ENCODE results near the gene CCL1.
"Not testable (repeated sequence)": the region's sequence is repeated elsewhere in the genome, so short reads cannot be mapped to it uniquely, and the experiment has no call there.

Gene CCL1

DNA sequence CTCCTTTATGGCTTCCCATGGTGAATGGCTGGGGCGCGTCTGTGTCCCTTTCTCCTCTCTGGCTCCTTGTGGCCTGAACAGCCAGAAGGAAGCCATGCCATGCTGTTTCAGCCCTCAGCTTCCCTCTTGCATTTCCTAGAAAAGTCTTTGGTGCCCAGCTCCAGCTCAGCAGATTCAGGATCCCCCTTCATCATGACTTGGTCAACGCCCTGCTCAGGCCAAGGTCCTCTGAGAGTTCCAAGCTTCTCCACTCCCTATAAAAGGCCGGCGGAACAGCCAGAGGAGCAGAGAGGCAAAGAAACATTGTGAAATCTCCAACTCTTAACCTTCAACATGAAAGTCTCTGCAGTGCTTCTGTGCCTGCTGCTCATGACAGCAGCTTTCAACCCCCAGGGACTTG lies 6.8 kb downstream of the CCL1 start, which contains the start of gene CCL13:
CCL13 (plus strand) TSS at position 287 of the 400 bp plus-strand sequence; CDS start at position 334, 47 bp downstream.
- H3K9me3 Mint-ChIP-seq = peaks cover 5% of the 10 kb centered on the region
- H3K27me3 Mint-ChIP-seq = peaks cover 11% of the 10 kb centered on the region
- H3K4me3 Mint-ChIP-seq = no peak within 1 kb of the TSS
- no peaks in the 10 kb centered on the region for H3K4me1 Mint-ChIP-seq
- ATAC-seq = no peak
- no peak within 1 kb of the TSS for H3K27ac Mint-ChIP-seq
- H3K36me3 Mint-ChIP-seq = peaks cover 5% of the 10 kb centered on the region

DNA sequence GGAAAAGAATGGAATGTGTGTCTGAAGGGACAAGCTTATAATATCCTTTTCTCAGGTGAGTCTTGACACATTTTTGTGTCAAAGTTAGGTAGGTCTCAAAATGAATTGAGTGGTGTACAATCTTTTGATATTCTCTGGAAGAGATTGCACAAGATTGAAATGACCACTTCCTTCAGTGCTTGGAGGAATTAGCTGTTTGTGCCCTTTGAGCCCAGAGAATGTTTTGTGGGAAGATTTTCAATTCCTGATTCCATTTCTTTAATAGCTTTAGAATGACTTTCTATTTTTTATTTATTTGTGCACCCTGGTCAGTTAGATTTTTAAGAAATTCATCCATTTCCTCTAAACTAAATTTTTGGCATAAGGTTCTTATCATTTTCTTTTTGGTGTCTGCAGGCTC lies 8.4 kb downstream of the CCL1 start:
- Mint-ChIP-seq H3K36me3 (peaks cover 5% of the 10 kb centered on the region), H3K27me3 (peaks cover 13% of the 10 kb centered on the region), H3K27ac (no peak overlapping the region), H3K4me1 (no peaks in the 10 kb centered on the region), H3K9me3 (peaks cover 5% of the 10 kb centered on the region), H3K4me3 (no peak overlapping the region)
- no peak for ATAC-seq

DNA sequence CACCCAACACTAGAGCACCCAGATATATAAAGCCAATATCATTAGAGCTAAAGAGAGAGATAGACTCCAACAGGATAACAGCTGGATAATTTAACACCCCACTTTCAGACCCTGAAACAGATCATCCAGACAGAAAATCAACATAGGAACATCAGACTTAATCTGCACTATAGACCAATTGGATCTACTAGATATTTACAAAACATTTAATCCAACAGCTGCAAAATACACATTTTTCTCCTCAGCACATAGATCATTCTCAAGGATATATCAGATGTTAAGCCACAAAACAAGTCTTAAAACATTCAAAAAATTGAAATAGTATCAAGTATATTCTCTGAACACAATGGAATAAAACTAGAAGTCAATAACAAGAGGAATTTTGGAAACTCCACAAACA lies 10.8 kb downstream of the CCL1 start:
- Mint-ChIP-seq H3K36me3 (peaks cover 5% of the 10 kb centered on the region), H3K9me3 (peaks cover 5% of the 10 kb centered on the region), H3K27me3 (peaks cover 13% of the 10 kb centered on the region), H3K4me3 (no peak overlapping the region), H3K27ac (no peak overlapping the region), H3K4me1 (no peaks in the 10 kb centered on the region)
- no peak for ATAC-seq

DNA sequence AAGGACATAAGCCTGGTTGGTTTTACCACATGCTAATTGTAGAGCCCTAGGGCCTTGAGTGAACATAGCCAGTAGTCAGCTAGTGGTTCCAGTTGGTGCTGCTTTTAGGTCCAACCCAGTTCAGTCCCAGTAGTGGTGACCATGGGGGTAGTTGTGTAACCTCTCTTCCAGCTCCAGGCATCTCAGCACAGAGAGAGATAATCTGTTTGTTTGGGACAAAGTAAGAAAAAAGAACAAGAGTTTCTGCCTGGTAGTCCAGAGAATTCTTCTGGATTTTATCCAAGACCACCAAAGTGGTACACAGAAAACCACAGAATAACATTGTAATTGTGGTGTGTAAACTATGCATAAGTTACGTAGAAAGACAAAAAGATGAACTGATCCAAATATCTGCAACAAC lies 11.9 kb downstream of the CCL1 start:
- peaks cover 5% of the 10 kb centered on the region for H3K36me3 Mint-ChIP-seq
- no peak overlapping the region for H3K27ac Mint-ChIP-seq
- H3K27me3 Mint-ChIP-seq = peaks cover 23% of the 10 kb centered on the region
- no peaks in the 10 kb centered on the region for H3K4me1 Mint-ChIP-seq
- no peak for ATAC-seq
- H3K9me3 Mint-ChIP-seq = peaks cover 5% of the 10 kb centered on the region
- no peak overlapping the region for H3K4me3 Mint-ChIP-seq

DNA sequence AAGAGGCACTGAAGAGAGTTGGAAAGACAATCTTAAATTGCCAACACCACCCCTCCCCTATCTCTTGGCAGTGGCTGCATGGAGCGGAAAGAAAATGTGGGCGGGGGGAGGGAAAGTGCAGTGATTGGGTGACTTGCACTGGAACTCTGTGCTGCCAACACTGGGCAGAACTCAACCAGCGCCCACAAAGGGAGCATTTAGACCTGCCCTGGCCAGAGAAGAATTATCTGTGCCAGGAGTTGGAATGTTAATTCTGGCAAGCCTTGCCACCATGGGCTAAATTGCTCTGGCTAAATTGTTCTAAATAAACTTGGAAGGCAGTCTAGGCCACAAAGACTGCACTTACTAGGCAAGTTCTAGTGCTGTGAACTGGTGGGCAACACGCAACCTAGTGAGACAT lies 13.3 kb downstream of the CCL1 start:
- peaks cover 5% of the 10 kb centered on the region for H3K9me3 Mint-ChIP-seq
- no peak overlapping the region for H3K27ac Mint-ChIP-seq
- no peak for ATAC-seq
- H3K4me1 Mint-ChIP-seq = no peaks in the 10 kb centered on the region
- H3K36me3 Mint-ChIP-seq = peaks cover 5% of the 10 kb centered on the region
- H3K4me3 Mint-ChIP-seq = no peak overlapping the region
- H3K27me3 Mint-ChIP-seq = peaks cover 30% of the 10 kb centered on the region

DNA sequence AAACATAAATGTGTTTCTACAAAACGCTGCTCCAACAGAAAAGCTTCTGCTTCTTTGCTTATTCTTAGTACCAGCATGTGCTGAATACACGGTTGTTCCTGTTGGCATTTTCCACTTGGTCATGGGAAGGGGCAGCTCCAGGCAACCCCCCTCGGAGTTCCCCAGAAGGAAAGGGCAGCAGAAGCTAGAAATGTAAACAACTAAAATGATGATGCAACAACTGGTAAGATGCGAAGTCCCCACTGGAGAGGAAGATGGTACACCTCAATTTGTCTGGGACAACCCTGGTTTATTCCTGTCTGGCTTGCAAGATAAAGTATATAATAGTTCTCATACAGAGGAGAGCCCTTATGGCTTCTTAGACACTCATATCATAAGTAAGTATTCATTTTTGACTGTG lies 16.0 kb downstream of the CCL1 start:
- no peak for ATAC-seq
- H3K27ac Mint-ChIP-seq = no peak overlapping the region
- peaks cover 53% of the 10 kb centered on the region for H3K27me3 Mint-ChIP-seq
- no peaks in the 10 kb centered on the region for H3K36me3 Mint-ChIP-seq
- no peaks in the 10 kb centered on the region for H3K9me3 Mint-ChIP-seq
- H3K4me1 Mint-ChIP-seq = no peaks in the 10 kb centered on the region
- no peak overlapping the region for H3K4me3 Mint-ChIP-seq

DNA sequence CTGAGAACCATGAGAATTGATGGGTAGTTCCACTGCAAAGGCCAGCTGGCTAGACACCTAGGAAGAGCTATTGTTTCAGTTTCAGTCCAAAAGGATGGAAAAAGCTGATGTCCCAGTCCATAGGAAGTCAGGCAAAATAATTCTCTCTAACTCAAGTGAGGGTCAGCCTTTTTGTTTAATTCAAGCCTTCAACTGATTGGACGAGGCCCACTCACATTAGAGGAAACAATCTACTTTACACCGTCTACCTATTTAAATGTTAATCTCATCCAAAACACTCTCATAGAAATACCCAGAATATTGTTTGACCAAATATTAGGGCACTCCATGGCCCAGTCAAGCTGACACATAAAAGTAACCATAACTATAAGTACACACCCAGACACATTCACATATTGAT lies 21.1 kb downstream of the CCL1 start:
- no peak overlapping the region for H3K4me3 Mint-ChIP-seq
- H3K27ac Mint-ChIP-seq = no peak overlapping the region
- H3K27me3 Mint-ChIP-seq = peaks cover 81% of the 10 kb centered on the region
- H3K9me3 Mint-ChIP-seq = no peaks in the 10 kb centered on the region
- H3K36me3 Mint-ChIP-seq = no peaks in the 10 kb centered on the region
- no peaks in the 10 kb centered on the region for H3K4me1 Mint-ChIP-seq
- ATAC-seq = no peak

DNA sequence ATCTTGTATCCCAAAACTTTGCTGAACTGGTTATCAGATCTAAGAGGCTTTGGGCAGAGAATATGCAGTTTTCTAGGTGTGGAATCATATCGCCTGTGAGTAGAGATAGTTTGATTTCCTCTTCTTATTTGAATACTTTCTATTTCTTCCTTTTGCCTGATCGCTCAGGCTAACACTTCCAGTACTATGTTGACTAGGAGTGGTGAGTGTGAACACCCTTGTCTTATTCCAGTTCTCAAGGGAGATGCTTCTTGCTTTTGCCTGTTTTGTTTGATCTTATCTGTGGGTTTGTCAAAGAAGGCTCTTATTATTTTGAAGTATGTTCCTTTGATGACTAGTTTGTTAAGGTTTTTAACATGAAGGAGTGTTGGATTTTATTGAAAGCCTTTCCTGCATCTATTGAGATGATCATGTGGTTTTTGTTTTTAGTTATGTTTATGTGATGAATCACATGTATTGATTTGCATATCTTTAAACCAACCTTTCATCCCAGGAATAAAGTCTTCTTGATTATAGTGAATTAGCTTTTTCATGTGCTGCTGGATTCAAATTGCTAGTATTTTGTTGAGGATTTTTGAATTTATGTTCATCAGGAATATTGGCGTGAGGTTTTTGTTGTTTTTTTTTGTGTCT lies 23.8 kb downstream of the CCL1 start:
- Mint-ChIP-seq H3K4me3 (no peak overlapping the region), H3K27me3 (peaks cover 62% of the 10 kb centered on the region), H3K36me3 (no peaks in the 10 kb centered on the region), H3K4me1 (no peaks in the 10 kb centered on the region), H3K9me3 (no peaks in the 10 kb centered on the region), H3K27ac (no peak overlapping the region)
- ATAC-seq = no peak

DNA sequence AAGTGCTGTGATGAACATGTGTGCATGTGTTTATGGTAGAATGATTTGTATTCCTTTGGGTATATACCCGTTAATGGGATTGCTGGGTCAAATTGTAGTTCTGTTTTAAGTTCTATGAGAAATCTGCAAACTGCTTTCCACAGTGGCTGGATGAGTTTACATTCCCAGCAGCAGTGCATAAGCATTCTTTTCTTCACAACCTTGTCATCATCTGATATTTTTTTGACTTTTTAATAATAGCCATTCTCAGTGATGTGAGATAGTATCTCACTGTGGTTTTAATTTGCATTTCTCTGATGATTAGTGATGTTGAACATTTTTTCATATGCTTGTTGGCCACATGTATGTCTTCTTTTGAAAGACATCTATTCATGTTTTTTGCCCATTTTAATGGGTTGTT lies 25.3 kb downstream of the CCL1 start:
- Mint-ChIP-seq H3K36me3 (no peaks in the 10 kb centered on the region), H3K9me3 (no peaks in the 10 kb centered on the region), H3K27me3 (peaks cover 46% of the 10 kb centered on the region), H3K4me3 (no peak overlapping the region), H3K4me1 (no peaks in the 10 kb centered on the region), H3K27ac (no peak overlapping the region)
- no peak for ATAC-seq

DNA sequence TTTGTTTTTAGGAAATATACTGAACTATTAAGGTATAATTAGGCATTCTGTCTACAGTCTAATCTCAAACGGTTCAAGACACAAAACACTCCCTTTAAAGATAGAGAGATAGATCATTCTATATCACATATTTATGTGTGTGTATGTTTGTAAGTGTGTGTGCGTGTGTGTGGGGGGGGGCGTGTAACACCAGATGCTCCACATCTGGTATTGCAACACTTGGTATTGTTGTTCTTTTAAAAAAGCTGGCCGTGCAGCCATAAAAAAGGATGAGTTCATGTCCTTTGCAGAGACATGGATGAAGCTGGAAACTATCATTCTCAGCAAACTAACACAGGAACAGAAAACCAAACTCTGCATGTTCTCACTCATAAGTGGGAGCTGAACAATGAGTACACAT lies 35.5 kb downstream of the CCL1 start:
- not testable (repeated sequence) for H3K4me1 Mint-ChIP-seq, H3K4me3 Mint-ChIP-seq, ATAC-seq, H3K27ac Mint-ChIP-seq, H3K36me3 Mint-ChIP-seq
- Mint-ChIP-seq H3K9me3 (peaks cover 12% of the 10 kb centered on the region), H3K27me3 (peaks cover 32% of the 10 kb centered on the region)

DNA sequence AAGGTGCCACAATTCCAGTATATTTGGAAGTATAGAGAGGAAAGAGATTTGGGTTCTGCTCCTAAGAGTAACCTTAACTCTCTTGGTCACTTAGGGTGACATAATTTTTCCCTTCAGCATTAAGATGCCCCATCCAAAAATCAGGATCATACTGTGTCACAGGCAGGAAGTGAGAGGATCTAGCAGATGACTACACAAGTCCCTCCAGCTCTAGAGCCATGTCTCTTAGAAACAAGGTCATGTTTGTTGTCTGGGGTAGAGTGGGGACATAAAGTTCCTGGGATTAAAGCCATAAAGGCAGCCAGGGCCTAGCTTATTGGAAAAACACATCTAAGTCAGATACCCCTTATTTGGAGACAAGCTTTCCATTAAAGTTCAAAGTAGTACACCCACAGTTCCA lies 41.1 kb downstream of the CCL1 start:
- H3K27me3 Mint-ChIP-seq = peaks cover 14% of the 10 kb centered on the region
- H3K36me3 Mint-ChIP-seq = peaks cover 5% of the 10 kb centered on the region
- peaks cover 12% of the 10 kb centered on the region for H3K9me3 Mint-ChIP-seq
- H3K4me3 Mint-ChIP-seq = no peak overlapping the region
- ATAC-seq = no peak
- no peak overlapping the region for H3K27ac Mint-ChIP-seq
- no peaks in the 10 kb centered on the region for H3K4me1 Mint-ChIP-seq

DNA sequence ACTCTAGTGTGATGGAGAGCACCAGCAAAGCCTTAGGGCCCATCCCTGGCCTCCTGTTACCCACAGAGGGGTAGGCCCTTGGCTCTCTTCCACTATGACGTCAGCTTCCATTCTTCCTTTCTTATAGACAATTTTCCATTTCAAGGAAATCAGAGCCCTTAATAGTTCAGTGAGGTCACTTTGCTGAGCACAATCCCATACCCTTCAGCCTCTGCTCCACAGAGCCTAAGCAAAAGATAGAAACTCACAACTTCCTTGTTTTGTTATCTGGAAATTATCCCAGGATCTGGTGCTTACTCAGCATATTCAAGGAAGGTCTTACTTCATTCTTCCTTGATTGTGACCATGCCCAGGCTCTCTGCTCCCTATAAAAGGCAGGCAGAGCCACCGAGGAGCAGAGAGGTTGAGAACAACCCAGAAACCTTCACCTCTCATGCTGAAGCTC lies 44.0 kb downstream of the CCL1 start, which contains the start of gene CCL8:
CCL8 (plus strand) TSS at position 397 of the 445 bp plus-strand sequence. CDS start 67 bp downstream, outside the sequence.
- peaks cover 5% of the 10 kb centered on the region for H3K9me3 Mint-ChIP-seq
- ATAC-seq = no peak
- H3K4me3 Mint-ChIP-seq = no peak within 1 kb of the TSS
- H3K27ac Mint-ChIP-seq = no peak within 1 kb of the TSS
- H3K36me3 Mint-ChIP-seq = no peaks in the 10 kb centered on the region
- H3K4me1 Mint-ChIP-seq = no peaks in the 10 kb centered on the region
- H3K27me3 Mint-ChIP-seq = peaks cover 20% of the 10 kb centered on the region

DNA sequence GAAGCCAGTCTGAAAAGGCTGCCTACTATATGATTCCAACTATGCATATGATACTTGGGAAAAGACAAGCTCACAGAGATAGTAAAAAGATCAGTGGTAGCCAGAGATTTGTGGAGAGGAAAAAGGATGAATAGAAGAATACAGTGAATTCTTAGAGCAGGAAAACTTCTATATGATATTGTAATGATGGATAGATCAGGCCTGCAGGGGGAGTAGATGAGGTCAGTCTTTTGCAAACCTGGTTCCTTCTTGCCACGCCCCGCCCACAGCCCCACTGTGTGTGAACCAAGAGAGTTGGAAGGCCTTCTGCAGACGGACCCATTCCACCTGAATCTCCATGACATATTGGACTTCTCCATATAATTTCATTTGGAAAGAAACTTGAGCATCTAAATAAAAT lies 44.6 kb downstream of the CCL1 start:
- Mint-ChIP-seq H3K9me3 (no peaks in the 10 kb centered on the region), H3K4me3 (no peak overlapping the region), H3K36me3 (no peaks in the 10 kb centered on the region), H3K4me1 (no peaks in the 10 kb centered on the region), H3K27ac (no peak overlapping the region), H3K27me3 (peaks cover 21% of the 10 kb centered on the region)
- ATAC-seq = no peak

DNA sequence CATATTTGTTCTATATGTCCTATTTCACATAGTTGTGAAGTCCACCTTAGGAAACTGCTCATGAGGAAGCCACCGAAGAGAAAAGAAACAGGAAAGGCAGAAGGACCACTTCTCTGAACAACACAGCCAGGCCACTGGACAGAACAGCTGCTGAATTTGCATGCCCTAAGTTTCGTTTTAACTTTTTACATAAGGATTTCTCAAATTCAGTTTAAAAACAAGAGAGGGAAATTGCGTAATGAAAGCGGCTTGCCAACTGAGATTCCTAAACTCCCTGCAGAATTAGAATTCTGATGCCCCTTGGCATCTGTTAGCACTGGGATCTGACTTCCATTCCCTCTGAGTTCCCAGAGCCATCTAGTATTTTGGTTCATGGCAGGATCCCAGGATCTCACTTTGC lies 48.8 kb downstream of the CCL1 start:
- H3K36me3 Mint-ChIP-seq = no peaks in the 10 kb centered on the region
- no peak for ATAC-seq
- peaks cover 31% of the 10 kb centered on the region for H3K27me3 Mint-ChIP-seq
- H3K4me1 Mint-ChIP-seq = no peaks in the 10 kb centered on the region
- H3K4me3 Mint-ChIP-seq = no peak overlapping the region
- H3K27ac Mint-ChIP-seq = no peak overlapping the region
- H3K9me3 Mint-ChIP-seq = no peaks in the 10 kb centered on the region

DNA sequence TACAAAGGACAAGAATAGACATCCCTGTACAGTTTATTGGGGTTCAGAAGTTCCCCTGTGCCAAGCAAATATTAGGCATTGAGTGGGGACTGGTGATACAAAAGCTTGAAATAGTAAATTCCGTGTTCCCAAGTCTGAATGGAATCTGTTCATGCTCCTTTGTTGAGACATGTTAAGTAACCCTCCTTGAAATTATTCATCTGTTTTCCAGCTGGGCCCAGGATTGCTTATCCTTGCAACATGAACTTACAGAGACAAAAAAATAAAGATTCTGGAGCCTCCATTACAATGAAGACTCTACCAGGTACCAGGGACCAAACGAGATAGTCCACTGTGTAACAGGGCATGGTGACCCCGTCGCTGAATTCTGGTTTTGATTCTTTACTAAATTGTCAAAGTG lies 49.9 kb downstream of the CCL1 start:
- Mint-ChIP-seq H3K27ac (no peak overlapping the region), H3K36me3 (no peaks in the 10 kb centered on the region), H3K4me1 (no peaks in the 10 kb centered on the region), H3K9me3 (no peaks in the 10 kb centered on the region), H3K27me3 (peaks cover 31% of the 10 kb centered on the region), H3K4me3 (no peak overlapping the region)
- ATAC-seq = no peak

DNA sequence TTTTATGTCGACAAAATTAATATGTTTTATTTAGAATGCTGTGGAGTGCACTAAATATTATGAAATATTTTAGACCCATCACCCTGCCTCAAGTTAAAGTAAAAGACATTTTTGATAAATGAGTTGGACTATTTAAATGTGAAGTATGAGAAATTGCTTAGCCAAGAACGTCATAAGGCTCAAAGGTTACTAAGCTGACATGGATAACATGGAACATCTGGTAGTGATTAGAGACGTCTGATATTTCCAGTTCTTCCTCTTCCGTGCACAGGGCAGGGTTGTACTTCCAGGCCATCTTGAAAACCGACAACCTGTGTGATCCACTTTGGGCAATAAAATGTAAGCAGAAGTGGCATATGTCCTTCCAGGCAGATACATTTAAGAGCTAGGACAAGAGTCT lies 51.0 kb downstream of the CCL1 start:
- peaks cover 31% of the 10 kb centered on the region for H3K27me3 Mint-ChIP-seq
- H3K36me3 Mint-ChIP-seq = no peaks in the 10 kb centered on the region
- no peaks in the 10 kb centered on the region for H3K9me3 Mint-ChIP-seq
- no peak for ATAC-seq
- H3K27ac Mint-ChIP-seq = no peak overlapping the region
- no peaks in the 10 kb centered on the region for H3K4me1 Mint-ChIP-seq
- H3K4me3 Mint-ChIP-seq = no peak overlapping the region

Data from stimulated activated memory B cell treated with anti-CD40 and anti-IgM and Interleukin-4, amounts not matched to agents 10 μg/mL and 1 μg/mL and 100 μg/mL, for 72 hours (primary cell).